ENCODE data around the gene LCLAT1. TPM values are rescaled to one million over a fixed set of nuclear protein-coding genes. Genes with fewer than 3 reads are reported as not detected.

Gene LCLAT1
- total RNA-seq, 1 donor from 2014 or later = 26.7 TPM

DNA sequence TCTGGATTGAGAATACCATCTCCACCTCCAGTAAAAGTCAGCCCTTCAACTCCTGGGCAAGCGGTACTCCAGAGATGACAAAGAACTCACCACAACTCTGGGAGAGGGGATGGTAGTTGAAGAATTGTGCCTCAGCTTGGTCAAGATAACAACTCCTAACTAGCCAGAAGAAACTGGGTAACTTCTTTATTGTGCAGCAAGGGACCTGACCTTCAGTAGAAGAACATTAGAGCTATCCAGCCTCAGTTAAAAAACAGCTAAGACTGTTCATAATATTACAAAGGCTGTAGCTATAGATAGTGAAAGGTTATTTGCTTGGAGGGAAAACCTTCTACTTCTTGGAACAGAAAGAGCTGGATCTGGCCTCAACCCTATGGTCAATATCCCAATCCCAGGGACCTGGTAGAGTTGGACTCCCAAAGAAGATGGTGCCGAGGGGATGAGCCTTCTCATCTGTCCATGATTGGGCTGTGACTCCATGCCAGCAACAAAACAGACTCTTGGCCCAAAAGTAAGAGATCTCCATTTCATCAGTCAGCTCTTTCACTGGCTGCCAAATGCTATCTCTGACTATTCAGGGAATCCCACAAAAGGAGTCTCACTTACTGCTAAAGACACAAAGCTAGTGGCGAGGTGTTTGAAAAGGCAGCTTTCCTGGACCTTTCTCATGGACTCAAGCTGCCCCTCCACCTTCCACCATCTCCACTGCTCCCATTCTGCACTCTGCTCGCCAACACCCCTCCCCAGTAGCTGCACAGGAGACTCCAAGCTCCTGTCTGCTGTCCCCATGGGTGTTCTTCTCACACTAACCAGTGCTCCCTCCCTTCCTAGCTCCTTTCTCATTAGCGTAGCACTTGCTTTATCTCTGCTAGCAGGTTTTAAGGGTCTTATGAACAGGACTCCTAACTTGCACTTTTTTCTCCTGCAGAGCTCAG, 214.4 kb downstream of the LCLAT1 start:
- TF ChIP-seq, protein P1, sequence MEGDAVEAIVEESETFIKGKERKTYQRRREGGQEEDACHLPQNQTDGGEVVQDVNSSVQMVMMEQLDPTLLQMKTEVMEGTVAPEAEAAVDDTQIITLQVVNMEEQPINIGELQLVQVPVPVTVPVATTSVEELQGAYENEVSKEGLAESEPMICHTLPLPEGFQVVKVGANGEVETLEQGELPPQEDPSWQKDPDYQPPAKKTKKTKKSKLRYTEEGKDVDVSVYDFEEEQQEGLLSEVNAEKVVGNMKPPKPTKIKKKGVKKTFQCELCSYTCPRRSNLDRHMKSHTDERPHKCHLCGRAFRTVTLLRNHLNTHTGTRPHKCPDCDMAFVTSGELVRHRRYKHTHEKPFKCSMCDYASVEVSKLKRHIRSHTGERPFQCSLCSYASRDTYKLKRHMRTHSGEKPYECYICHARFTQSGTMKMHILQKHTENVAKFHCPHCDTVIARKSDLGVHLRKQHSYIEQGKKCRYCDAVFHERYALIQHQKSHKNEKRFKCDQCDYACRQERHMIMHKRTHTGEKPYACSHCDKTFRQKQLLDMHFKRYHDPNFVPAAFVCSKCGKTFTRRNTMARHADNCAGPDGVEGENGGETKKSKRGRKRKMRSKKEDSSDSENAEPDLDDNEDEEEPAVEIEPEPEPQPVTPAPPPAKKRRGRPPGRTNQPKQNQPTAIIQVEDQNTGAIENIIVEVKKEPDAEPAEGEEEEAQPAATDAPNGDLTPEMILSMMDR (IDR thresholded peaks at IDR 0.05; ENCODE audit: insufficient read depth, low read length, poor library complexity, severe bottlenecking) = no peak
- no peaks in the 10 kb centered on the region for H3K27me3 ChIP-seq (ENCODE audit: control insufficient read depth, insufficient read depth, low read length)
- DNase-seq (ENCODE audit: low read depth) = no peak
- no peak overlapping the region for H3K4me3 ChIP-seq (ENCODE audit: low read depth, low read length)
- no peaks in the 10 kb centered on the region for H3K36me3 ChIP-seq (ENCODE audit: control insufficient read depth, insufficient read depth, low read length)

DNA sequence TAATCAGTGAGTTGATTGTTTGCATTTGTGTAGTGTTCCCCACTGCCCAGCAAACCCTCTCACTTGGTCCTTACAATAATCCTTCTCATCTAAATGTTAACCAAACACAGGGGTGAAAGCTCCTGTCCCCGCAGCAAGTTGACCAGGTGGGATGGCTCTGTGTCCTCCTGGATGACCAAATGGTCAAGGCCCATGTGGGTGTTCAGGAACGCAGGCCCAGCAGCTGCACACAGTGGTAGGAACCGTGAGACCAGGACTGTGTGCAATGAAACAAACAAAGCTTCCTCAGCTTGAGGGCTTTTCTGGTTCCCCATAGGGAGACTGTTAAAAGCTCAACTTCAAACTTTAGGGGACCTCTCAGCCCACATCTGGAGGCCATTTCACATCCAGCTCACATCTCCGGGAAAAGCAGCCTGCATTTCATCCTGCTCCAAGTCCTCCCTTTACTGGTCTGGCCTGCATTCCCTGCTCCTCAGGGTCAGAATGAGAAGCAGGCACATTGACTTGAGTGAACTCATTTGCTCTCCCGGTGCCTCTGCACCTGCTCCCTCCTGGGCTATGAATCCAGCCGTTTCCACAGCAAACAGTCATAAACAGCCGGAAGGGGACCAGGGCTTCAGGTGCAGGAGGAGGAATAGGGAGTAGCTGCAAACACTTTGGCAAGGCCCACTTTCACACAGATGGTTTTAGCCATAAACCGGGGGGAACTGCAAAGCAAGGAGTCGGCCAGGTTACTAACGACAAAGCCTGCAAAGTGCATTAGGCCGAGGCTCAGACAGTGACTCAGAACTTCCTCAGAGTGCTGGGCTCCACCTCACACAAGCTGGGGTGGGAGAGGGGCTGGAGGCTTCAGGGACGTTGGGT, 215.5 kb downstream of the LCLAT1 start:
- Histone ChIP-seq H3K4me3 (ENCODE audit: low read depth, low read length) (no peak overlapping the region), H3K27me3 (ENCODE audit: control insufficient read depth, insufficient read depth, low read length) (no peaks in the 10 kb centered on the region), H3K36me3 (ENCODE audit: control insufficient read depth, insufficient read depth, low read length) (no peaks in the 10 kb centered on the region)
- peak; percentile 52 for DNase-seq (ENCODE audit: low read depth)
- TF ChIP-seq, protein P1 (IDR thresholded peaks at IDR 0.05; ENCODE audit: insufficient read depth, low read length, poor library complexity, severe bottlenecking) = no peak

DNA sequence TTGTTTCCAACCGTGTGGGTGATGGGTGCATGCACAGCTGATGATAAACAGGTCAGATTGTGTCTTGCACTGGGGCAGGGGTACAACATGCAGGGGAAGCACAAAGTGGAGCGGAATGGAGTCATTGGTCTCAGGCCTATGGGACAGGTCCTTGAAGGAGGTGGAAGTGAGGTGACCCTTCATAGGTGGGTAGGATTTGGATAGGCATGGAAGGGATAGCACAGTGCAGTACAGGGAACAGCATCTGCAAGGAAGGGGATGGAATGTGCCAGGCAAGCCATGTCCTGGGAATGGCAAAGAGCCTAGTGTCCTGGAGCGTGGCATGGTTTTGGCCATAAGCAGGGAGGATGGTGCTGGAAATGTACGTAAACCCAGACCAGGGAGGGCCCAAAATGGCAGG, 216.3 kb downstream of the LCLAT1 start:
- Histone ChIP-seq H3K27me3 (ENCODE audit: control insufficient read depth, insufficient read depth, low read length) (no peaks in the 10 kb centered on the region), H3K4me3 (ENCODE audit: low read depth, low read length) (no peak overlapping the region), H3K36me3 (ENCODE audit: control insufficient read depth, insufficient read depth, low read length) (no peaks in the 10 kb centered on the region)
- TF ChIP-seq, protein P1 (IDR thresholded peaks at IDR 0.05; ENCODE audit: insufficient read depth, low read length, poor library complexity, severe bottlenecking) = no peak
- no peak for DNase-seq (ENCODE audit: low read depth)

DNA sequence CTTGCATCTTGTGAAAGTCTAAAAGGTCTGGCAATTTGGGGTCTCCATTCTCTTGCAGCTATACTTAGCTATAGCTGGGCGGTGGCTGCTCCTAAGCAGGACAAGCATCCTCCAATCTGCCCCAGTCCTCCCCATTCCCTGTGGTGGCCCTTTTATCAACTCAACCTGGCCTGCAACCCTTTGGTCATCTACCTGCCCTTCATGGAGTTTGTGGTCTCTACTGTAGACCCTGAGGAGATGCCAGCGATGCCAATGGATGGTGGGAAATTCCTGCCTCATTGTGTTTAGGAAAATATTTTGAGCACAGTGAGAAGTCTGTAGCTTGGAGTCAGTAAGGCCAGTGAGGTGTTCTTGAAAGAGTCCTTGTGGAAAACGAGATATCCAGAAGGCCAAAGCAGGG, 216.8 kb downstream of the LCLAT1 start:
- H3K4me3 ChIP-seq (ENCODE audit: low read depth, low read length) = no peak overlapping the region
- TF ChIP-seq, protein P1 (IDR thresholded peaks at IDR 0.05; ENCODE audit: insufficient read depth, low read length, poor library complexity, severe bottlenecking) = no peak
- H3K27me3 ChIP-seq (ENCODE audit: control insufficient read depth, insufficient read depth, low read length) = no peaks in the 10 kb centered on the region
- DNase-seq (ENCODE audit: low read depth) = no peak
- H3K36me3 ChIP-seq (ENCODE audit: control insufficient read depth, insufficient read depth, low read length) = no peaks in the 10 kb centered on the region

DNA sequence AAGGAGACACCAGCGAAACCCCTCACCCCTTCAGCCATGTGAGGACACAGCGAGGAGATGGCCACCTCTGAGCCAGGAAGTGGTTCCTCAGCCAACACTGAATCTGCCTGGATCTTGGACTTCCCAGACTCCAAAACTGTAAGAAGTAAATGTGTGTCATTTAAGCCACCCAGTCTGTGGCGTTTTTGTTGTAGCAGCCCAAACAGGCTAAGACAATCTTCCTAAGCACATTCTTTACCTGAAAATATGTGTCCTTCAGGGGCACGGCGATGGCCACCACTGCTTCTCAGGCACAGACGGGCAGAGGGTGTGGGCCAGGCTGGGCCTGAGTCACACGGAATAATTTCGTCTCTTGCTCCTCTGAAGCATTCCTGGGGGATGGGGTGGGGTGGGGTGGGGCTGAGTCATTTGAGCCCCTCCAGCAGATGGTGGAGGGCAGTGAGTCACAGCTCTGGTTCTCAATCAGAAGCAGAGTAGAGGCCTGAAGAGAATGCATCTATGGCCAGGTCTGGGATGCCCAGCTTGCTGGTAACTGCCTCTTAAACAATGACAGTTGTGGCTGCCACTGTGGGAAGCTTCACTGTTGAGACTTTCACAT, 217.8 kb downstream of the LCLAT1 start:
- no peak overlapping the region for H3K4me3 ChIP-seq (ENCODE audit: low read depth, low read length)
- TF ChIP-seq, protein P1 (IDR thresholded peaks at IDR 0.05; ENCODE audit: insufficient read depth, low read length, poor library complexity, severe bottlenecking) = no peak
- H3K27me3 ChIP-seq (ENCODE audit: control insufficient read depth, insufficient read depth, low read length) = no peaks in the 10 kb centered on the region
- peak; percentile 90 for DNase-seq (ENCODE audit: low read depth)
- H3K36me3 ChIP-seq (ENCODE audit: control insufficient read depth, insufficient read depth, low read length) = no peaks in the 10 kb centered on the region
